Esophagus muscularis mucosa (tissue), 4 donors: ENCODE measurements around the gene SETD4. TPM values are rescaled to one million over a fixed set of nuclear protein-coding genes. Genes with fewer than 3 reads are reported as not detected.

Experiments
- DNase-seq: peaks from one replicate; pipeline ENCODE4 v3.0.0-alpha.2; 2017; ENCODE audit errors: extremely low spot score
- H3K27ac ChIP-seq, 4 donors: fragments of 200-600 bp; sonication (generic); replicated peaks in 1 of 4; 1 replicate in 3 of 4; 2 replicates in 1 of 4; pipeline ENCODE4 v1.5.1; 2016 to 2019; ENCODE audit warnings: mild to moderate bottlenecking in 1 of 4
- H3K27me3 ChIP-seq, 4 donors: fragments of 200-600 bp; sonication (generic); one replicate each; pipeline versions ENCODE4 v1.5.1 to v1.6.0; 2016 to 2019
- H3K36me3 ChIP-seq, 4 donors: fragments of 200-600 bp; sonication (generic); one replicate each; pipeline ENCODE4 v1.5.1; 2016 to 2019
- H3K4me1 ChIP-seq, 4 donors: fragments of 200-600 bp; sonication (generic); one replicate each; pipeline ENCODE4 v1.5.1; 2016 to 2019
- H3K4me3 ChIP-seq, 4 donors: fragments of 200-600 bp; sonication (generic); 1 replicate in 2 of 4; 2 replicates in 2 of 4; pipeline ENCODE4 v1.5.1; 2016 to 2019; ENCODE audit warnings: mild to moderate bottlenecking in 4 of 4, moderate library complexity in 1 of 4
- H3K9me3 ChIP-seq, 4 donors: fragments of 200-600 bp; sonication (generic); 1 replicate in 3 of 4; 2 replicates in 1 of 4; pipeline ENCODE4 v1.5.1; 2016 to 2019
- EP300 ChIP-seq: sonication (generic); formaldehyde crosslinking; IDR thresholded peaks from one replicate; pipeline ENCODE4 v1.6.1; 2017; ENCODE audit warnings: antibody characterized with exemption
- POLR2A ChIP-seq: fragments of 450-650 bp; IDR thresholded peaks from one replicate; pipeline ENCODE4 v1.6.1; 2017; ENCODE audit warnings: antibody characterized with exemption, moderate library complexity, mild to moderate bottlenecking, low read depth
- POLR2AphosphoS5 ChIP-seq, 2 donors: sonication (generic); formaldehyde crosslinking; IDR thresholded peaks; one replicate each; pipeline ENCODE4 v1.6.1; 2017; ENCODE audit warnings: antibody characterized with exemption in 2 of 2
- WGBS: methylation state at CpG from one replicate; pipeline ENCODE4 v1.1.5; 2018; 5-methylcytosine and 5-hydroxymethylcytosine counted together
- intact Hi-C: fragments of 100-400 bp; cut with DNase I; formaldehyde crosslinking; loops from one replicate; pipeline ENCODE4 v1.15.1; 2023
- total RNA-seq, 4 donors: library from RNA; depleted of rRNA; stranded (reverse); fragments of >200 nt; gene quantifications; one replicate each; pipeline versions ENCODE4 v1.1.0 to v1.2.1, GENCODE V29; 2016
- TF ChIP-seq, protein P1 (sequence below), 3 experiments: fragments of 200-600 bp in 2 of 3; fragments of 450-650 bp in 1 of 3; sonication (generic) in 2 of 3; IDR thresholded peaks; one replicate each; pipeline ENCODE4 v1.5.1; 2017 to 2019; ENCODE audit warnings: antibody characterized with exemption in 3 of 3, mild to moderate bottlenecking in 2 of 3, moderate library complexity in 1 of 3

The SETD4 gene
- total RNA-seq, 4 donors from 2014 or later, result 10.8 to 15.2 (median 13.3) TPM

DNA sequence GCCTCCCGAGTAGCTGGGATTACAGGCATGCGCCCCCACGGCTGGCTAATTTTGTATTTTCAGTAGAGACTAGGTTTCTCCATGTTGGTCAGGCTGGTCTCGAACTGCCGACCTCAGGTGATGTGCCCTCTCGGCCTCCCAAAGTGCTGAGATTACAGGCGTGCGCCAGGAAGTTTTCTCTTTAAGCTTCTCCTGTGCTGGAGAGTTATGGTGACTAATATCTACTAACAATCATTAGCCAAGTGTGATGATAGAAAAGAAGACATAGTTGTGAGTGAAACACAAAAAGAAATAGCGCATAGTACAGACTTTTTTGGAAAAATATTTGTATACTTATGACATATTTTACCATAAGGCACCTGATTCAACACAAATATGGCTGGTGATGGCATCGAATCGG lies 56.5 kb downstream of the SETD4 start:
- no peaks in the 10 kb centered on the region for H3K36me3 ChIP-seq
- TF ChIP-seq, protein P1, sequence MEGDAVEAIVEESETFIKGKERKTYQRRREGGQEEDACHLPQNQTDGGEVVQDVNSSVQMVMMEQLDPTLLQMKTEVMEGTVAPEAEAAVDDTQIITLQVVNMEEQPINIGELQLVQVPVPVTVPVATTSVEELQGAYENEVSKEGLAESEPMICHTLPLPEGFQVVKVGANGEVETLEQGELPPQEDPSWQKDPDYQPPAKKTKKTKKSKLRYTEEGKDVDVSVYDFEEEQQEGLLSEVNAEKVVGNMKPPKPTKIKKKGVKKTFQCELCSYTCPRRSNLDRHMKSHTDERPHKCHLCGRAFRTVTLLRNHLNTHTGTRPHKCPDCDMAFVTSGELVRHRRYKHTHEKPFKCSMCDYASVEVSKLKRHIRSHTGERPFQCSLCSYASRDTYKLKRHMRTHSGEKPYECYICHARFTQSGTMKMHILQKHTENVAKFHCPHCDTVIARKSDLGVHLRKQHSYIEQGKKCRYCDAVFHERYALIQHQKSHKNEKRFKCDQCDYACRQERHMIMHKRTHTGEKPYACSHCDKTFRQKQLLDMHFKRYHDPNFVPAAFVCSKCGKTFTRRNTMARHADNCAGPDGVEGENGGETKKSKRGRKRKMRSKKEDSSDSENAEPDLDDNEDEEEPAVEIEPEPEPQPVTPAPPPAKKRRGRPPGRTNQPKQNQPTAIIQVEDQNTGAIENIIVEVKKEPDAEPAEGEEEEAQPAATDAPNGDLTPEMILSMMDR (IDR thresholded peaks at IDR 0.05), result no peak
- no peak for DNase-seq
- H3K4me3 ChIP-seq, result no peak overlapping the region
- intact Hi-C loops, result no loop called here
- H3K27me3 ChIP-seq, result no peaks in the 10 kb centered on the region
- H3K9me3 ChIP-seq, result no peaks in the 10 kb centered on the region
- no peak overlapping the region for H3K27ac ChIP-seq
- 94% methylated on average over 11 of the region's 11 CpGs for WGBS
- peaks cover 0 to 8% (median 0%) of the 10 kb centered on the region in 4 donors for H3K4me1 ChIP-seq

DNA sequence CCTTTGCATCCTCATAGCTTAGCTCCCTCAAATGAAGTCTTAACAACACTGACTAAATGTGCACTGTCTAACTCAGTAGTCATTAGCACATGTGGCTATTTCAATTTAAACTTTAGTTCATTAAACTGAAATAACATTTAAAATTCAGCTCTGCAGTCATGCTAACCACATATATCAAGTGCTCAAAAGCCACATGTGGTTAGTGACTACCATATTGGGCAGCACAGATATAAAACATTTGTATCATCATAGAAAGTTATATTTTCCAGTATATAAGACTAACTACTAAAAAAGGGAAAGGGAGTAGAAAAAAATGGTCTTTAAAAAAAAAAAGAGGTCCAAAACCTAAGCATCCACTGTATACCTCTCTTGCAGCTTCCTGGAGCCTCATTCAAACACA lies 64.1 kb downstream of the SETD4 start:
- Histone ChIP-seq H3K4me3 (no peak overlapping the region), H3K27me3 (peaks cover 0 to 23% (median 0%) of the 10 kb centered on the region in 4 donors), H3K4me1 (no peaks in the 10 kb centered on the region), H3K36me3 (no peaks in the 10 kb centered on the region), H3K9me3 (no peaks in the 10 kb centered on the region), H3K27ac (no peak overlapping the region)
- intact Hi-C loops, result no loop called here
- no peak for DNase-seq
- TF ChIP-seq, protein P1 (IDR thresholded peaks at IDR 0.05), result no peak
- no peak for TF ChIP-seq POLR2A
- TF ChIP-seq POLR2AphosphoS5 (IDR thresholded peaks at IDR 0.05), result no peak
- no peak for TF ChIP-seq EP300

DNA sequence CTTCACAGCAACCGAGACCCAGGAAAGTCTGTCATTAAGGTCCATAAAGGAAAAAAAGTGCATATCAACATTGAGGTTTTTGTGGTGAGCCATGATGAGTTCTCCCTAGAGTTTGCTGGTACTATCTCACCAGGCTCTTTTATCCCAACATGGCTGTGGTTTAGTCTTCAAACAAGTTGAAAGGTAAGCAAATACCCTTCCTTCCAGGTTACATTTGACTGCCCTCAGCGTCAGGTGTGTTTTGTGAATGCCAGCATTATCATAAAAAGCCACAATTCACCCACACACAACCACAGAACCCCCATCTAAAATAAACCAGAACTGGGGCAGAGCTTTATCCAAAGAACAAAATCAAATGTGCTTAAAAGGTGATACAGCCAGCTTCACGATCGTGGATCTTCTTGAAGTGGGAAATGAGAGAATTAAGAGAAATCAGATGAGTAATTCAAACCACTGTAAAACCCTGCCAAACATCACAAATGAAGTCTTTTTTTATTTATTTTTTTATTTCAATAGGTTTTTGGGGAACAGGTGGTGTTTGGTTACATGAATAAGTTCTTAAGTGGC lies 64.7 kb downstream of the SETD4 start:
- Histone ChIP-seq H3K4me1 (no peaks in the 10 kb centered on the region), H3K4me3 (no peak overlapping the region), H3K27me3 (peaks cover 0 to 23% (median 0%) of the 10 kb centered on the region in 4 donors), H3K9me3 (no peaks in the 10 kb centered on the region), H3K36me3 (no peaks in the 10 kb centered on the region), H3K27ac (no peak overlapping the region)
- no peak for DNase-seq
- TF ChIP-seq POLR2AphosphoS5 (IDR thresholded peaks at IDR 0.05) (no peak), POLR2A (no peak), EP300 (no peak)
- TF ChIP-seq, protein P1 (IDR thresholded peaks at IDR 0.05), result no peak
- intact Hi-C loops, result no loop called here
- WGBS, result 76% methylated on average over 4 of the region's 4 CpGs

DNA sequence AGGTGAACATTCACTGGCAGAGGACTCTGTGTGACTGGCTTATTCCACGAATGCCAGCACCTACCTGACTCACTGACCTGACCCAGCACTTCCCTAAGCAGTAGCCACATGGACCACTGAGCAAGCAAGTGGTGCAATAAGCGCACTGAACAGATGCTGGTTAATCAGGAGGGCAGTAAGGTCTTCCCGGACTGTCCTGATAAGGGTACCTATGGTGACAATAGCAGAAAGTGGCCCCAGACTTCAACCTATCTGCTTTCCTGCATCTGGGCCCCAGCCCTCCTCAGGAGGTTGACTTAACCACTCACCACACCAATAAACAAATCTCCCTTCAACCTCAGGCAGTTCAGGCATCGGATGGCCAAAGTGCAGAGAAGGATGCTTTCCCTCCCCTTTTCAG lies 65.7 kb downstream of the SETD4 start:
- no peak overlapping the region for H3K27ac ChIP-seq
- intact Hi-C loops, result no loop called here
- H3K9me3 ChIP-seq, result no peaks in the 10 kb centered on the region
- H3K36me3 ChIP-seq, result no peaks in the 10 kb centered on the region
- TF ChIP-seq, protein P1 (IDR thresholded peaks at IDR 0.05), result no peak
- TF ChIP-seq POLR2AphosphoS5 (IDR thresholded peaks at IDR 0.05) (no peak), POLR2A (no peak), EP300 (no peak)
- 42% methylated on average over 2 of the region's 4 CpGs for WGBS
- DNase-seq, result no peak
- peaks cover 0 to 5% (median 2%) of the 10 kb centered on the region in 4 donors for H3K4me1 ChIP-seq
- H3K27me3 ChIP-seq, result peaks cover 0 to 23% (median 0%) of the 10 kb centered on the region in 4 donors
- no peak overlapping the region for H3K4me3 ChIP-seq

DNA sequence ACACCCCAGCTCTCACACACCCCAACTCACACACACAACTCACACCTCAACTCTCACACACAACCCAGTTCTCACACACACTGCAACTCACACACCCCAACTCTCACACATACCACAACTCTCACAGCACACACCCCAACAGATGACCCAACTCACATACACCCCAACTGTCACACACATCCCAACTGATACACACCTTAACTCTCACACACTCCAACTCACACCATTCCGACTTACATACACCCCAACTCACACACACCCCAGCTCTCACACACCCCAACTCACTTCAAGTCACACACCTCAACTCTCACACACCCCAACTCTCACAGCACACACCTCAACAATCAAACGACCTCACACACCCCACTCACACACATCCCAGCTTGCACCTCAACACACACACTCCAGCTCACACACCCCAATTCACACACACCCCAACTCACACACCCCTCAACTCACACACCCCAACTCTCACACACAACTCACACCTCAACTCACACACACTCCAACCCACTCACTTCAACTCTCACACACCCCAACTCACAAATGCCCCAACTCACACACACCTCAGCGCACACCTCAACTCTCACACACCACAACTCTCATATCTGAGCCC lies 66.3 kb downstream of the SETD4 start:
- DNase-seq, result no peak
- no peak for TF ChIP-seq POLR2AphosphoS5 (IDR thresholded peaks at IDR 0.05)
- TF ChIP-seq POLR2A, result no peak
- TF ChIP-seq, protein P1 (IDR thresholded peaks at IDR 0.05), result no peak
- TF ChIP-seq EP300, result no peak
- Histone ChIP-seq H3K4me1 (peaks cover 0 to 10% (median 3%) of the 10 kb centered on the region in 4 donors), H3K9me3 (no peaks in the 10 kb centered on the region), H3K4me3 (no peak overlapping the region), H3K27me3 (peaks cover 0 to 23% (median 0%) of the 10 kb centered on the region in 4 donors), H3K36me3 (no peaks in the 10 kb centered on the region), H3K27ac (no peak overlapping the region)
- intact Hi-C loops, result no loop called here
- WGBS, result 51% methylated on average over 3 of the region's 3 CpGs
